SK-MEL-5 (cell line): ENCODE results near the gene SNED1. TPM values are rescaled to one million over a fixed set of nuclear protein-coding genes. Genes with fewer than 3 reads are reported as not detected.

ENCODE experiments used
- DNase-seq: peaks from one replicate; pipeline ENCODE4 v3.0.0-alpha.2; 2016; ENCODE audit warnings: low read depth, low spot score
- in situ Hi-C: cut with HindIII; loops from 2 replicates; pipeline ENCODE4 v1.10.0; 2016; ENCODE audit warnings: low sequenced_read_pairs, high pct_unique_total_duplicates, low pct_unique_long_range_greater_than_20kb
- total RNA-seq: library from RNA; depleted of rRNA; stranded (reverse); fragments of >200 nt; shearing (Covaris generic); gene quantifications from 2 replicates; pipeline ENCODE4 v1.2.3, GENCODE V29; 2014

SNED1 gene
- total RNA-seq, 1 experiment from 2014 or later, result 0.13 TPM

GRCh38 chr2:241074065-241074818, 75.8 kb downstream of the SNED1 start:
- in situ Hi-C loops, result no loop called here

DNA sequence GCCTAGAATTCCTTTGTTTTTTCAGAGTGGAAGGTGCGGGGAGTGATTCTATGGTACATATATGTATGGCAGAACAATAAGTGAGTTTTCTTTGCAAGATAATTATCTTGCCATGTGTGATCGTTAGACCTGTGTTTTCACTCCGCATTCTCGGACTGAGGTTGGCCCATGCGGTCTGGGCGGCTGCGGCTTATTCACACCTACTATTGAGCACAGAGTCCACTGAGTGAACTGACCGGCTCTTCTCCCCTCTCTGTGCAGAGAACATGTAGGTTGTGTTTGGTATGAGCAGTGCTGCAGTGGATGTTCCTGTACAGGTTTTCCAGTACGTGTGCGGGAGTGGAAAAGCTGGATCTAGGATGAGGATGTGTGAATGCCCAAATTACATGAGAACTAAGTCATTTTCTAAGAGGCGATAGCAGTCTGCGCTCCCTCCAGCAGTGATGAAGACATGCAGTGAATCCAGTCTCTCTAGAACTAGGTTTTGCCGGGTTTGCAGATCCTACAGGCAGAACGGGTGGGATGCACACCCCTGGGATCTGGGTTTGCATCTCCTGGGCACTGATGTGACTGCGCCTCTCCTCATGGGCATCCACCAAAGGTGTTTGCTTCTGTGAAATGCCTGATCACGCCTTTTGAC, 76.6 kb downstream of the SNED1 start:
- in situ Hi-C loops, result no loop called here
- no peak for DNase-seq

More at GRCh38 chr2:241074065-241074818, 75.8 kb downstream of the SNED1 start:
- DNase-seq, result no peak

GRCh38 chr2:241080405-241081189, 82.2 kb downstream of the SNED1 start:
- in situ Hi-C loops, result no loop called here
- no peak for DNase-seq

GRCh38 chr2:241081190-241081642, 82.8 kb downstream of the SNED1 start:
- in situ Hi-C loops, result no loop called here
- no peak for DNase-seq

DNA sequence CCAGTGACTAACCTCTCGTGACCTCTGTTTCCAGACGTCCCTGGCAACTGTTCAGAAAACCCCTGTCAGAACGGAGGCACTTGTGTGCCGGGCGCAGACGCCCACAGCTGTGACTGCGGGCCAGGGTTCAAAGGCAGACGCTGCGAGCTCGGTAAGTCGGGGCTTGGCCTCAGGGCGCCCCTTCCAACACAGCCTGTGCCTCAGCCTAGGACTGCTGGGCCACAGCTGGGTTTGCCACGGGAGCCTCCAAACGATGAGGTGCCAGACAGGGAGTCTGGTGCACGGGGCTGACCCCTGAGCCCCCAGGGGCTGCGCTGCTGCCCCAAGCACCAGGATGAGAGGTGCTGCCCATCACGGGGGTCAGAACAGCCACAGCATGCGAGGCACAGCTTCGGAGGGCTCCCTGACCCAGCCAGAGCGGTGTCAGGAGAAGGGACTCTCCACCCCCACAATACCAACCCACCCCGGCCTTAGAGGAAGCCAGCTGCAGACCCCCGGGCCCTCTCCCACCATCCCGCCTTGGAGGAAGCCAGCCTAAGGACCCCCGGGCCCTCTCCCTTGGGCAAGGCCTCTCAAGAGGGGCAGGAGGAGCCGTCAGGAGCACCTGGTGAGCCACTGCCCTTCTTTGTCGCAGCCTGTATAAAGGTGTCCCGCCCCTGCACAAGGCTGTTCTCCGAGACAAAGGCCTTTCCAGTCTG, 83.4 kb downstream of the SNED1 start:
- no peak for DNase-seq
- in situ Hi-C loops, result no loop called here

DNA sequence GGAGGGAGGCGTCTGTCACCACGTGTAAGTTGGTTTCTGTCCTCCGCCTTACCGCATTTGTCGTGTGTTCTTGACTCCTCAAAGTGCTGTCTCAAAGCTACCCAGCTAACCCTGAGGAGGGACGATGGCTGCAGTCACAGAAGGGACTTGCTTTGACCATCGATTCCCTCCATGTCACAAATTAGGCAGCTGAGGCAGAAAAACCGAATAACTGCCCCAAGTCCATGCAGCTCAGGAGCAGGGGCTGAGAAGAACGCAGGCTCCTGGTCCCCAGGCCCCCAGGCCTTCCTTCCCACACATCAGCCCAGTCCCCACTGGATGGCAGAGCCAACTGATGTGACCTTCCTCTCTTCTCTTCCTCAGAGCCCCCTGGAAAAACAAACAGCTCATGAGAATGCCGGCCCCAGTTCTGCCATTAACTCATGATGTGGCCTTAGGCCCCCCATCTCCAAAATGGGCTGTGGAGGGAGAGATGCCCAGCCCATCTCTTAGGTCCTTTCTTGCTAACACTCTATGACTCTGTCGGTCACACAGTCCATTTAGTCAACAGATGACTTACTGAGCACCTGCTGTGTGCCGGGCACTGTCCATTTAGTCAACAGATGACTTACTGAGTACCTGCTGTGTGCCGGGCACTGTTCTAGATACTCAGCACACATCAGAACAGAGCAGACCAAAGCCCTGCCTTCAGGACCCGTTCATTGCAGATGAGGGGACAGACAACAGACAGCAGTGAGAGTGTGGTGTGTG, 84.1 kb downstream of the SNED1 start:
- no peak for DNase-seq
- in situ Hi-C loops, result no loop called here

DNA sequence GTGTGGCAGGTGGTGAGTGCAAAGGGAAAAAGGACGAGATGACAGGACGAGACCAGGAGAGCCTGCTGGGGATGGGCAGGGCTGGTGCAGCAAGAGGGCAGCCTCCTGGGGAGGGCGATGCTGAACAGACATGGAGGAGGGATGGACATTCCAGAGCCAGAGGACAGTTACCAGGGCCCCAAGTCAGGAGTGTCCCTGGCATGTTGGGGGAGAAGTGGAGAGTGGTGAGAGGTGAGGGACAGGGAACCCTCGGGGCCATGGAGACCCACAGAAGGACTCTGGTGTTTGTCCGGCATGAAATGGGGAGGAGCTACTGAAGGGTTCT, 84.6 kb downstream of the SNED1 start:
- in situ Hi-C loops, result no loop called here
- no peak for DNase-seq

- in situ Hi-C loops, result no loop called here
- DNase-seq, result no peak
Measured at GRCh38 chr2:241084856-241085444, 86.5 kb downstream of the SNED1 start.

DNA sequence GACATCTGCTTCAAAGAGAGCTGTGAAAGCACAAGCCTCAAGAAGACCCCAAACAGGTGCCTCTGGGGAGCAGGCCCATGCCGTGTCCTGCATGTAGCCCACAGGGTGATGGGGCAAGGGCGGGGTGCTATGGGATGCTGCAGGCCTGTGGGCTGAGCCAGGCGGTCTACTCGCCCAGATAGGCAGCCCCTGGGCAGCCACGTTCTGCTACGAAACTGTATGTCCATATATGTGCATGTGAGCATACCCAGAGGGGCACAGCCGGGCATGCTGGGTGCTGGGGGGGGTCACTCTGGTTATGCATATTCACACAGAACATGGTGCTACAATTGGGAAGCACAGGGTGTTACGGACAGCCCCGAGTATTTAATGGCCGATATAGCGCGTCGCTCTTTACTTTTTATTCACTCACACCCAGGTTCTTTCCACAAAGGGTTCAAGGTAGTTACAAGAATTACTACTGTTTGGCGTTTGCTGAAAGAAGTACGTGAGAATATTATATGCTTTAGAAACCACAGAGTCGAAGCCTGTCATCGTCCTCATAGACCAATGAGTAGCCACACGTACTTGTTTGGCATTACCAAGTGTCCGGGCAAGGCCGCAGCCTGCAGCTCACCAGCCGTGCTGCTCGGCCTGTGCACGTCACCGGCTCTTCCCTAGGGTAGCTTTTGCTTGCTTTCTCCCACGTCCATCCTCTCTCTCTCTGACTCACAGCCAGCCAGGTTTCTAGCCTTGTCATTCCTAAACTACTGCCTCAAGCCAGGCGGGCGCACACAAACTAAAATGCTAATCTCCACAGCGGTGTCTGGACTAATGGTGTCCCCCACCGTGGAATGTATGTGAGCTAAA, 89.2 kb downstream of the SNED1 start:
- DNase-seq, result no peak
- in situ Hi-C loops, result no loop called here

DNA sequence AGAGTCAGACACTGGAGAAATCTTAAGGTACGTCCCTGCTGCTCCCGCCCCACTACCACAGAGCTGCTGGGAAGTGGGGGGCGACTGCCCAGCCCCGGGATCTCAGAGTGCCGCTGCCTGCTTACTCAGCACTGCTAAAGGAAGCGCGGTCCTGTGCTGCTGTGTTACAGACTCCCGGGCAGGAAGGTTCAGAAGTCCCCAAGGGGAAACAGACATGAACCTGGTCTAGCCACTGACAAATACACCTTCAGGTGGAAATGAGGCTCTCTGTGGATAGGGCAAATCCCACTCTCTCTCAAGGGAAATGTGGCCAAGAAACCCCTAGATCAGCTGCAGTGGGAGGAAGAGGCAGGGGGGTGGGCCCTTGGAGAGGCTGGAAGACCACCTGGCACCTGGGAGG, 90.0 kb downstream of the SNED1 start:
- in situ Hi-C loops, result no loop called here
- DNase-seq, result no peak

DNA sequence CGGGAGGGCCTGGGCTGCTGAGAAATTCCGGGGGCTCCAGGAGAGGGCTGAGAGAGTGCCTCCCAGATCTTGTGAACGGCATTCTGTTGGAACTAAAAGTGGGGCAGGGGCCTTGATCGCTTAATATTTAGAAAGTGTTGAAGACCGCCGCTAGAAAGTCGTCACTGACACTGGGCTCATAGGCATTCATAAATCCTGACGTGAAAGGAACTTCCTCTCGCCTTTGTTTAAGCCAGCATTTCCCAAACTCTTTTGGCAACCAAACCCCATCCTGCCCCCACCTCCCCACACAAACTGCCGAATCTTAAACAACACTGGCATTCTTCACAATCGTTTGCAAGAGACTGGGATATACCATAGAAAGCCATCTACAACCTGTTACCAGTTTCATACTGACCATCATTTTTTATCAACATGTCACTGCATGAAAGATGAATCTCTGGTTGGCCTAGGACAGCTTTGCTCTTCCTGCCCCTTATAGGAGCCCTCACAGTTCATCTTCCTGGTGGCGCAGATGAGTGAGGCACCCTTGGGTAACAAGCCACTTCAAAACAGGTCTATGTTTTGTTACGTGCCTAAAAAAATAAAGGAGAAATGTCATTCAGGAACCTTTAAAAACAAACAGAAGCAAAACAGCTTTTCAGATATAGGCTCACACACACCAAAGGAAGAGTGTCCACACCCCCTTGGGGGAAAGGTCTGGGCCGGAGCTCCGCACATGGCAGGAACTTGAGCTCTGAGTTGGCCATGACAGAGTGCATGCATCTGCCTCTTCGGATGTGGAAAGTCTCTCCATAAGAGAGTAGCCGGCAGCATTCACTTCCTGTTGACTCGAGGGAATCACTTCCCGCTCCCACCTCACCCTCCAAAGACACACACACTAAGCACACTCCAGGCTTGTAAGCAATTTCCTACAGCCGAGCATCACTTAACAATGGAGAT, 90.6 kb downstream of the SNED1 start:
- in situ Hi-C loops, result no loop called here
- DNase-seq, result no peak

DNA sequence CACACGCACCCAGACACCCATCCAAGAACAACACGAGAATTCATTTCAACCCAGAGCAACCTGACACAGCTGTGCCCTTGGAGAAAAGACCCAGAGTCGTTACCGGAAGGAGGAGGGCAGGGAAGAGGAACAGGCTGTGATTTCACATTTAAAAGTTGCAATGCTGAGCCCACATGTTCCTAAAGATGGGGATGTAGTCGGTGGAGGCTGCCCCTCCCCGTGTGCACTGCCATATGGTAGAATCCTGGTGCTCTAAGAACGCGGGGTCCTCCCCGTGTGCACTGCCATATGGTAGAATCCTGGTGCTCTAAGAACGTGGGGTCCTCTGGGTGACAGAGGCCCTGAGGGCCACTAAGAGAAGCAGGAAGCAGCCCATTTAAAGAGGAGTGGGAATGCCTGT, 92.8 kb downstream of the SNED1 start:
- in situ Hi-C loops, result no loop called here

DNA sequence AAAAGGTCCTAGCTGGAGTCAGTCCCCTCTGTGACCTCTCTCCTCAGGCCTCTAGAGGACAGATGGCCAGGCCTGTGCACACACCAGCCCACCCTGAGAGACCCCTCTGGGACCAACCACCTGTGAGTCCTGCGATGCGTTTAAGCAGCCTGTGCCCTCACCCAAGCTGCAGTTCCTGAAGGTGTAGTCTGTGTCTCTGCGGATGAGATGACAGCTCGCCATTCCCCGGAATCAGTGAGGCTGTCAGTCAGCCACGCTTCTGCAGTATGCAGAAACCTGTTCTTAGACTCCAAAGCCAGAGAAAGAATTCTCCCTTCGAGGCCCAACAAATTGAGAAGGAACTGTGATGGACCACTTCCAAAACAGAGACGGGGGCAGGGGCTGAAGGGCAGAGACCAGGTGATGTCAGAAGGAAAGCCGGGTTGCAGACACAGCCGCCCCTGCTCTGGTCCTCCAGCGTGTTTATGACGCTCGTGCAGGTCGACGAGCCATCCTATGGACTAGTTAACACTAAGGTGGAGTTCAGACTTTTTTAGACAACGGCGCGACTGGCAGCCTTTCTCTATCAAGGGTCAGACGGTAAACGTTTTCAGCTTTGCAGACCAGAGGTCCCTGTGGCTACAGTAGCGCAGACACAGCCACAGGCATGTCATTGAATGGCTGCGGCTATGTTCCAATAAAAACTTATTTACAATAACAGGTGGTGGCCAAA, 93.5 kb downstream of the SNED1 start:
- in situ Hi-C loops, result no loop called here
- DNase-seq, result no peak

More for the DNA sequence above, 92.8 kb downstream of the SNED1 start:
- no peak for DNase-seq

GRCh38 chr2:241092677-241093076, 94.3 kb downstream of the SNED1 start:
- in situ Hi-C loops, result no loop called here
- no peak for DNase-seq
